Stimulated activated CD4-positive, alpha-beta T cell treated with anti-CD3 and anti-CD28 coated beads, Interleukin-2, amount 100 ng/mL, for 24 hours (primary cell): ENCODE data around the gene OR11H6.
"Not testable (repeated sequence)": the region's sequence is repeated elsewhere in the genome, so short reads cannot be mapped to it uniquely, and the experiment has no call there.

Experiments
- DNase-seq, 2 donors: peaks; one replicate each; pipeline ENCODE4 v3.0.0-alpha.2; 2020

The OR11H6 gene, protein sequence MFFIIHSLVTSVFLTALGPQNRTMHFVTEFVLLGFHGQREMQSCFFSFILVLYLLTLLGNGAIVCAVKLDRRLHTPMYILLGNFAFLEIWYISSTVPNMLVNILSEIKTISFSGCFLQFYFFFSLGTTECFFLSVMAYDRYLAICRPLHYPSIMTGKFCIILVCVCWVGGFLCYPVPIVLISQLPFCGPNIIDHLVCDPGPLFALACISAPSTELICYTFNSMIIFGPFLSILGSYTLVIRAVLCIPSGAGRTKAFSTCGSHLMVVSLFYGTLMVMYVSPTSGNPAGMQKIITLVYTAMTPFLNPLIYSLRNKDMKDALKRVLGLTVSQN

DNA sequence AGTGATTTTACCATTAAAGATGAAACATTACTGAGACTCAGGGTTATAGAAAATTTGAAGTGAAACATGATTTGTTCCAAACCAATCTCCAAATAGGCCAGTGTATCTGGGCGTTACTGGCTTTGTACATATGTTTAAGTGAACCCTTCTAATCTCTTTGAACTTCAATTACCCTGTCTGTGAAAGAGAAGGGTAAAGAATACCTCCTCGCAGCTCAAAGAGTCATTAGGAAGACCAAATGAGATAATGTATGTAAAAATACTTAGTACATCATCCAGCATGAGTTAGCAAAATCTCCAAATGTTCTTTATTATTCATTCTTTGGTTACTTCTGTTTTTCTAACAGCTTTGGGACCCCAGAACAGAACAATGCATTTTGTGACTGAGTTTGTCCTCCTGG is at the start of gene OR11H6:
TSS of gene OR11H6 (plus strand) at position 301 of the 400 bp plus-strand sequence. CDS start at position 301, 0 bp downstream.
- DNase-seq: no peak

DNA sequence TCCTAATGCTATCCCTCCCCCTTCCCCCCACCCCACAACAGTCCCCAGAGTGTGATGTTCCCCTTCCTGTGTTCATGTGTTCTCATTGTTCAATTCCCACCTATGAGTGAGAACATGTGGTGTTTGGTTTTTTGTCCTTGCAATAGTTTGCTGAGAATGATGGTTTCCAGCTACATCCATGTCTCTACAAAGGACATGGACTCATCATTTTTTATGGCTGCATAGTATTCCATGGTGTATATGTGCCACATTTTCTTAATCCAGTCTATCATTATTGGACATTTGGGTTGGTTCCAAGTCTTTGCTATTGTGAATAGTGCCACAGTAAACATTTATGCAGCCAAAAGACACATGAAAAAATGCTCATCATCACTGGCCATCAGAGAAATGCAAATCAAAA is 49.3 kb upstream of the OR11H6 start:
- DNase-seq: not testable (repeated sequence)

DNA sequence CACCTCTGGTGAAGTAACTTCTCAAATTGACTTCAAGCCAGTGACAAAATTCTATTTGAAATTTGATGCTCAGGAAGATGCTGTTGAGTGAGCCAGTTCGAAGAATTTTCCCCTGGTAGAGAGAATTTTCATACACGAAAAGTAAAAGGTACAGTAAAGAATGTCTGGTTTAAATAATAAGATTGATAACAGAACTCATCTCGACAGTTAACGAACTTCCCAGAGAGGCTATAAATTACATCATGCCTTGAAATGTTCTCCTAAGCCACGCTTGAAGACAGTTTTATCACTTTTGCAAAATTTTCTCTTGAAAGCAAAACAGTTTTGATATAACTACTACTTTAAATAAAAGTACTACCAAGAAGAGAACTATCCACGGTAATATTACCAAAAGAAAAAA is 47.2 kb upstream of the OR11H6 start:
- DNase-seq: no peak

DNA sequence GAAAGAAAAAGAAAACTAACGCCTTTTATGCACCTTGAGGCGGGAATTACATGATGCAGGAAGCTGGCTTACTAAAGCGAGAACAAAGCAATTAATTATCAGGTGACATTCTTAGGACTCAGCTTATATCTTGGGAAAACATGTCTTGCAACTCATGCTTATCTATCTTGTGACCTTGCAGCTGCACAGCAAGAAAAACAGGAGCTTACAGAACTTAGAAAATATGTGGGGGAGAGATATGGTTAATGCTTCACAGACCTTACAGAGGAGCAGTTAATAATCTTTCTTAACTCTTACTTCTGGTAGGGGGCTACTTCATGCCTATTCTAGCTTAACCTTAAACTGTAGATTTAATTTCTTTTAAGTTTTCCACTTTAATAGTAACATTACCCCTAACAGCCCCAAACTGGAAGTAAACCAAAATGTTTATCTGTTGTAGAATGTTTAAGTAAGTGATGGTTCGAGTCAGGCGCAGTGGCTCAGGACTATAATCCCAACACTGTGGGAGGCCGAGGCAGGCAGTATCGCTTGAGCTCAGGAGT is 46.0 kb upstream of the OR11H6 start:
- DNase-seq: no peak

DNA sequence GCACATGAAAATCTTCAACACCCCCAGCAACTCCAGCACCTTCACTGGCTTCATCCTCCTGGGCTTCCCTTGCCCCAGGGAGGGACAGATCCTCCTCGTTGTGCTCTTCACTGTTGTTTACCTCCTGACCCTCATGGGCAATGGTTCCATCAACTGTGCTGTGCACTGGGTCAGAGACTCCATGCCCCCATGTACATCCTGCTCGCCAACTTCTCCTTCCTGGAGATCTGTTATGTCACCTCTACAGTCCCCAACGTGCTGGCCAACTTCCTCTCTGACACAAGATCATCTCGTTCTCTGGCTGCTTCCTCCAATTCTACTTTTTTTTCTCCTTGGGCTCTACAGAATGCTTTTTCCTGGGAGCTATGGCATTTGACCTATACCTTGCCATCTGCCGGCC is 44.3 kb upstream of the OR11H6 start:
- DNase-seq: no peak

DNA sequence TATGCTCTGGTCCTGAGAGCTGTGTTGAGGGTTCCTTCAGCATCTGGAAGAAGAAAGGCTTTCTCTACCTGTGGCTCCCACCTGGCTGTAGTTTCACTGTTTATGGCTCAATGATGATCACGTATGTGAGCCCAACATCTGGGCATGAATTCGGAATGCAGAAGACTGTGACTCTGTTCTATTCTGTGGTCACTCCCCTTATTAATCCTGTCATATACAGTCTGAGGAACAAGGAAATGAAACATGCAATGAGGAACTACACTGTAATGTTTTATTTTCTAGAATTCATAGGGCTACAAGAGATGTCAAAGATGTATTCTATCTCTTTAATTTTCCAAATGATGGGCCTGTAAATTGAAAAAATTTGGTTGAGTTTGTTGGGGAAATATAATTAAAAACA is 43.6 kb upstream of the OR11H6 start:
- no peak for DNase-seq

DNA sequence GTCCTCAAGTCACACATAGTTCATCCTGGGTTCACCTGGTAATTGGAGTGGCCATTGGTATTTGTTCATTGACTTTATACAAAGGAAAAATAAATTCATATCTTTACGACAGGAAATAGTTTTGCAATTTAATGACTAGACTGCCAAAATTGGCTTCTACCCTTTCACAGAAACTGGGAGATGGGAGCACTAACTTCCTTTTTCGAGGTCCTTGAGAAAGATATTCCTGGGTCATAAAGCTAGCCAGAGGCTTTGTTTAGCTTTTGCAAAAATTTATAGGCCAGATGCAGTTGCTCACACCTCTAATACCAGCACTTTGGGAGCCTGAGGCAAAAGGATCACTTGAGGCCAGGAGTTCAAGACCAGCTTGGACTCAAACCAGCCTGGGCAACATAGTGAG is 43.0 kb upstream of the OR11H6 start:
- DNase-seq: no peak

DNA sequence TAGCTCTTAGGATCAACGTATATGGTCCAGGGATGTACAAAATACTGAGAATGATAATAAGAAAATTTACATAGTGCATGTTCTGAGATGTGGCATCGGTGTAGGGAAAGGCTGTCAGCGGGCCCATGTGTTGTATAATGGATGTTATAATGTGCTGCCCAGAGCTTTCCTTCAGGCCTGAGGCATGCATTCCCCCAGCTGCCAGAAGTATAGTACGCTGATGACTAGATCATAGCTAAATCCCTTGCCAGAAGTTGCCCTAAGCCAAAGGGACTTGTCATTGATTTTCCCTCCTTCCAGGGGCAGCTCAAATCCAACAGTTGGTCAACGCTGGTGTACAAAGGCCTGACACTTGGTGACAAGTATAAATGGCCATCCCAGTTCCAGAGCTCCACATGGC is 39.3 kb upstream of the OR11H6 start:
- DNase-seq: no peak

DNA sequence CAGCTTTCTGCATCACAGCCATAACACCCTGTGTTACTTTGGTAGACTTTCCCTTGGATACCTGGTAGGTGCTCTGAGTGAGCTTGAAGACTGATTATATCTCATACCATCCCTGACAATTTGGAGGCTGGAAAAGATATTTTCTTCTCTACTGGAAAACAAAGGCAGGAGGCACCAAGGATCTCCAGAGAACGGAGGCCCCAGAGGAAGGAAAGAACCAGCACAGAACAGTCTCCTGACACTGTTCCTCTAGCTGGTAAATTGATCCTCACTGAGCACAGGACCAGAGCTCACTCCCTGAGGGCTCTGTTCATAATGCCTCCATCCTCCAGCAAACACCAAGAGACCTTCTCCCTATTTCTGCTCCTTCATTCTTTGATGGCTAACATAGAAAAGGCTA is 32.9 kb upstream of the OR11H6 start, which contains the start of gene OR11G2:
TSS of gene OR11G2 (plus strand) at position 301 of the 400 bp plus-strand sequence. CDS start 6,542 bp downstream, outside the sequence.
- DNase-seq: no peak

DNA sequence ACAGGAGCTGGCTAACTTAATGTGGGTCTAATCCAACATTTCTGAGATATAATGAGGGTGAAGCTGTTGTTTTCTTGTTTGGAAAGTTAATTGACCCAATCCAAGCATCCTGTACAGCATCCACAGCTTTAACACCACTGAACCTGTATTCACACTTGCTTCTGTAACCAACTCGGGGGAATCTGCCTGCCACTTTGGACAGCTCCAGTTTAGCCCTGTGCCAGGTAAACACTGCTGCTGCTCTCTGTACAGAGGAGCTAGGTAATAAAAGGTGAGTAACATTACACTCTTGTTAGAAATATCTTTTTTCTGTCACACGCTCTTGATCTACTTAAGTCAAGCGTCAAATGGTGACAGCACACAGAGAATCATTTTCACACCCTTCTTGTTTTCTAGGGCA is 32.1 kb upstream of the OR11H6 start:
- no peak for DNase-seq

DNA sequence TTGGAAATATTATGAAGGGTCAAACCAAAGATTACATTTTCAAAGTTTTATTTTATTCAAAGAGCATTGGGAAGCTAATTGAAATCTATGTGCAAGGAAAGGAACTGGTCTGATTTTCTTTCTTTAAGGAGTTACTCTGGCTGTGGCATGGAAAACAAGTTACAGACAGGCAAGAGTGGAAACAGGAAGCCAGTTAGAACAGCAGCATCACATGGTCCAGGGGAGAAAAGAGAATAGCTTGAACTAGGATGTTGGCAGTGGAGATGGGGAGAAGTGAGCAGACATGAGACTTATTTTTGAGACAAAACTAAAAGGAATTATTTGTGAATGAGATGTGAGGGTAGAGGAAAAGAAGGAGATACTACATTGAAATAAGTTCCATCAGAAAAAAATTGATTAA is 29.4 kb upstream of the OR11H6 start:
- DNase-seq: no peak

DNA sequence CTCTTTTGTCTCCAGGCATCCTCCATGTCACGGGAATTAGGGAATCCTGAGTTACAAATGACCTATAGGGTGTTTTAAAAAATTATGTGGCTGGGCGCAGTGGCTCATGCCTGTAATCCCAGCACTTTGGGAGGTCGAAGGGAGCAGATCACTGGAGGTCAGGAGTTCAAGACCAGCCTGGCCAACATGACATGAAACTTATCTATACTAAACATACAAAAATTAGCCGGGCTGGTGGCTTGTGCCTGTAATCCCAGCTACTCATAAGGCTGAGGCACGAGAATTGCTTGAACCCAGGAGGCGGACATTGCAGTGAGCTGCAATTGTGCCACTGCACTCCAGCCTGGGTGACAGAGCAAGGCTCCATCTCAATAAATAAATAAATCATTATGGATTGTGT is 28.3 kb upstream of the OR11H6 start:
- DNase-seq: not testable (repeated sequence)

DNA sequence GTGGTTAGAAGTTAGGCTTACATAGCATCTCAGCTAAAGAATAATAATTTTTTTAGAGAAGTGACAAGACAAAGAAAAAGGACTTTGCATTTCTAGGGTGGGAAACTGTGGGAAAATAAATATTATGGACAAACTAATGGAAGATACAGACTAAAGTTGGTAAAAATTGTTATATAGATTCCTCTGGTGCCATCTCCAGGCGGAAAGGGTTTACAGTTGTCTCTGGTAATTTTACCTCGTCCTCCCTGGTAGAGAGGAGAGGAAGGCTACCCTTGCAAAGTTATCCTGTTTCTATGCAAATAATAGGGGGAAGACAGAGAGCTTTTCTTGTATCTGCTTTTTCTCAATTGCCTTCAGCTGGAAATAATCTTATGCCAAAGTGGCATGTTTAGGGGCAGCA is 27.6 kb upstream of the OR11H6 start:
- DNase-seq: no peak

DNA sequence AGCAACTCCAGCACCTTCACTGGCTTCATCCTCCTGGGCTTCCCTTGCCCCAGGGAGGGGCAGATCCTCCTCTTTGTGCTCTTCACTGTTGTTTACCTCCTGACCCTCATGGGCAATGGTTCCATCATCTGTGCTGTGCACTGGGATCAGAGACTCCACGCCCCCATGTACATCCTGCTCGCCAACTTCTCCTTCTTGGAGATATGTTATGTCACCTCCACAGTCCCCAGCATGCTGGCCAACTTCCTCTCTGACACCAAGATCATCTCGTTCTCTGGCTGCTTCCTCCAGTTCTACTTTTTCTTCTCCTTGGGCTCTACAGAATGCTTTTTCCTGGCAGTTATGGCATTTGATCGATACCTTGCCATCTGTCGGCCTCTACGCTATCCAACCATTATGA is 26.1 kb upstream of the OR11H6 start:
- DNase-seq: no peak

DNA sequence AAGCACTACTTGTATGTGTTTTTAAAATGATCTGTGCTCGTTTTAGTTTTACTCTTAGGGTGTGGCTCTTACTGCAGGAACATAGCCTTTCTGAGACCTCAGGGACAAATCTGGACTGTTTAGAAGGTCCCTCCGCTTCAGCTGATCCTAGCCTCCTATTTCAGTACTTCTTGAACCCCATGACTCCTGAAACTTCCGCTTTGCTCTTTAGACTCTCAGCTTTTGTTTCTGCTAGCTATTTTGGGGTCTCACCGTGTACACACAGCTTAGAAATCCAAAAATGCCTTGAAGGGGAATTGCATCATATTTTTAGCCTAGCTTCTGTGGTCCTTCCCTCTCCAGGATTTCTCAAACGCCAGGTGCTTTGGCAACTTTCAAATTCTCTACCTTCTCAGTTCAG is 24.5 kb upstream of the OR11H6 start:
- DNase-seq: no peak

DNA sequence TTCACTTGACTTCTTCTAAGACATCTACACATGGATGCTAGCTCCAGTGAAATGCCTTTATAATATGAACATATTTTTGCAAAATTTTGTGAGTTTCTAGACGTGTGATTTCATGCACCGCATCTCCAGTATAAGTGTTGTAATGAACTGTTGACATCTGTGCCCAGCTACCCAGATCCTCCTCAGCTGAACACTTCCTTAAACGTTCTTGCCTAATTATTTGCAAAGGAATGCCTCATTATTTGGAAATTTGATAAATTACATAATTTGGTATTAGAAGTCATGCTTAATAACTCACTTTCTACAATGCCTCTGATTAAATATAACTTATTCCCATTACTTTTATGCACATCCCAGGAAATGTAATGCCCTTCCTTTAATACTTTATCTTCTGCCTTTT is 18.8 kb upstream of the OR11H6 start:
- no peak for DNase-seq

DNA sequence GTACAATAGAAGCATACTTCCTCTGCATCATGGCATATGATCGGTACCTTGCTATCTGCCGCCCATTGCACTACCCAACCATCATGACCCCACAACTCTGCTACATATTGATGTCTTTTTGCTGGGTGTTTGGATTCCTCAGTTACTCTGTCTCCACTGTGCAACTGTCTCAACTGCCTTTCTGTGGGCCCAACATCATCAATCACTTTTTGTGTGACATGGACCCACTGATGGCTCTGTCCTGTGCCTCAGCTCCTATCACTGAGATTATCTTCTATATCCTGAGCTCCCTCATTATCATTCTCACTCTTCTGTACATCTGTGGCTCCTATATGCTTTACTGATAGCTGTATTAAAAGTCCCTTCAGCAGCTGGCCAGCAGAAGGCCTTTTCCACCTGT is 13.9 kb upstream of the OR11H6 start:
- no peak for DNase-seq

DNA sequence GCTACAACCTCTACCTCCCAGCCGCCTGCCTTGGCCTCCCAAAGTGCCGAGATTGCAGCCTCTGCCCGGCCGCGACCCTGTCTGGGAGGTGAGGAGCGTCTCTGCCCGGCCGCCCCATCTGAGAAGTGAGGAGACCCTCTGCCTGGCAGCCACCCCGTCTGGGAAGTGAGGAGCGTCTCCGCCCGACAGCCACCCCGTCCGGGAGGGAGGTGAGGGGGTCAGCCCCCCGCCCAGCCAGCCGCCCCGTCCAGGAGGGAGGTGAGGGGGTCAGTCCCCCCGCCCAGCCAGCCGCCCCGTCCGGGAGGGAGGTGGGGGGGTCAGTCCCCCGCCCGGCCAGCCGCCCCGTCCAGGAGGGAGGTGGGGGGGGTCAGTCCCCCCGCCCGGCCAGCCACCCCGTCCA is 11.1 kb upstream of the OR11H6 start:
- DNase-seq: not testable (repeated sequence)

DNA sequence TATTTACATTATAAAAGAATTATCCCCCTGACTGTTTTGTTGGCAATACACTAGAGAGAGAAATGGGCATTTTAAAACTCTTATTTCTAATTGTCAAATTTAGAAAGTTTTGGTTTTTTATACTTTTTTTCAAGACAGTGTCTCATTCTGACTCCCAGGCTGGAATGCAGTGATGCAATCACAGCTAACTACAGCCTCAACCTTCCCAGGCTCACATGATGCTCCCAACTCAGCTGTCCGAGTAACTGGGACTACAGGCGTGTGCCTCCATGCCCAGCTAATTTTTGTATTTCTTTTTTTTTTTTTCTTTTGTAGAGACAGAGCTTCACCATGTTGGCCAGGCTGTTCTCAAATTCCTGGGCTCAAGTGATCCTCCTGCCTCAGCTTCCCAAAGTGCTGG is 8.3 kb upstream of the OR11H6 start:
- DNase-seq: no peak

DNA sequence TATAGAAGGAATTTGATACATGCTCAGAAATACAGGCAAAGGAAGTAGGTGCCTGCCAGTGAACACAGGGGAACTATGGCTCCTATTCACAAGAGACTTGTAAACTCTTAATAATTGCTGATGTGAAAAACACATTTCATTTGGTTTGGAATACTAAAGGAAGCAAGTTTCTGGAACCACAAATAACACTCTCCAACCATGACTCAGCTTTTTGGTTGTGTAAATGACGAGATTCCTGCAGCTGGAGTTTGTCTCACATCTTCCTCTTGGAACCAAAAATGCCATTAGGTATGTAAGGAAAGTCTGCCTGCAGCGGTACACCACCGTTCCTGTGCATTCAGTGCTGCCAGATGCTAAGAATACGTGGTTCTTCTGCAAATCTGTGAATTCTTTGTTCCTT is 4.5 kb upstream of the OR11H6 start:
- DNase-seq: no peak

DNA sequence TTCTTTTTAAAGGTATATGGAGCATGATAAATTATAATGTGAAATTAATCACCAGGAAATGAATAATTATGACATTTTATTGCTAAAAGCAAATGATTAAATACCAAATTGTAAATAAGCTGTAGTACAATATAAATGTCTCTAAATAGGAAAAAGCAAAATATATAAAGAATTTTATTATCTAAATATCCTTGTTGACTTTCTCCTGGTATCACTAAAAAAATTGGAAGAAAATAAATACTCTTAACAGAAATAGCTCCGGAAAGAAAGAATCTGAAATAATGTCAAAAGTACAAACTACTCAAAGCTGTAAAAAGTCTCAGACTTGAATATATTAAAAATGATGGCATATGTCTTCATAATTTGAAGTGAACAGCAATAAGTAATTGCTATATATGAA is 5.2 kb downstream of the OR11H6 start, which contains the start of gene OR11H7:
TSS of gene OR11H7 (plus strand) at position 301 of the 400 bp plus-strand sequence.
- DNase-seq: no peak

DNA sequence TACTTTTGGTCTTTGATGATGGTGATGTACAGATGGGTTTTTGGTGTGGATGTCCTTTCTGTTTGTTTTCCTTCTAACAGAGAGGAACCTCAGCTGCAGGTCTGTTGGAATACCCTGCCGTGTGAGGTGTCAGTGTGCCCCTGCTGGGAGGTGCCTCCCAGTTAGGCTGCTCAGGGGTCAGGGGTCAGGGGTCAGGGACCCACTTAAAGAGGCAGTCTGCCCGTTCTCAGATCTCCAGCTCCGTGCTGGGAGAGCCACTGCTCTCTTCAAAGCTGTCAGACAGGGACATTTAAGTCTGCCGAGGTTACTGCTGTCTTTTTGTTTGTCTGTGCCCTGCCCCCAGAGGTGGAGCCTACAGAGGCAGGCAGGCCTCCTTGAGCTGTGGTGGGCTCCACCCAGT is 11.9 kb downstream of the OR11H6 start:
- not testable (repeated sequence) for DNase-seq

DNA sequence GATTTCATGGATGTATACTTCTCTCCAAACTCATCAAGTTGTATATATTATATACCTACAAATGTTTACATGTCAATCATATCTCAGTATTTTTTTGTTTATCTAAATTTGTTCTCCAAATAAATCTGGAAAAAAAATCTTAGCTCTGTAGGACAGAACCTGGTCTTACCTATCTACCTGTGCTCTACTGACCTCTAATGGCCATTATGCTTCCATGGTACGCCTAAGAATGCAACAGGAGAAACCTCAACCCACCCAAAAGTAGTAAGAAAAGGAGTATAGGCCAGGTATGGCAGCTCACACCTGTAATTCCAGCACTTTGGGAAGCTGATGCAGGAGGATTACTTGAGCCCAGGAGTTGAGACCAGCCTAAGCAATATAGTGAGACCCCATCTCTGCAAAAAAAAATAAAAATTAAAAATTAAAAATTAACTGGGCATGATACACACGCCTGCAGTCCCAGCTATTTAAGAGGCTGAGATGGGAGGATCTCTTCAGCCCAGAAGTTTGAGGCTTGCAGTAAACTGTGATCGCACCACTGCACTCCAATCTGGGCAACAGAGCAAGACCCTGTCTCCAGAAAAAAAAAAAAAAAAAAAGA is 24.2 kb downstream of the OR11H6 start:
- no peak for DNase-seq

DNA sequence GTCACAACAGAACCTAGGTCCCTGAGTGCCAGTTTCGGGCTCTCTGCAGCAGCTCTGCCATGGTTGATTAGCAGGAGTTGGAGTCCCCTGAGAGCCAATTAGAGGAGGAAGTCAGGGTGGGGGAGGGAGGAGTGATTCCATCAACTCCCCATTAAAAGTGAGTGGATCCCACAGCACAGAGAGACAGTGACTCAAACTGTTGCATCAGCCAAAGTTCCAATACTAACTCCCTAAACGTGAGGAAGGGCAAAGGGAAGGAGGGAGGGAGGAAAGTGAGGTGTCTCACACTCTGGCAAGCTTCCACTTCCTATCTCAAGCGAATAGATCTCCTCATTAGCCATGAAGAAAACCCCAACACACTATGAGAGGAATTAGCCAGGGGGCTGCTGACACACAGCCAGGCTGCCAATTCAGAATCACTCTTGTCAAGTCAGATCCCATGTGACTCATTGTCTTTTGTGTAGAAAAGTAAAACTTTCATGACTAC is 39.2 kb downstream of the OR11H6 start:
- DNase-seq: no peak
